Karpas-422 (cell line): ENCODE measurements around the gene CXCL8. TPM values are rescaled to one million over a fixed set of nuclear protein-coding genes. Genes with fewer than 3 reads are reported as not detected.
"Not testable (repeated sequence)": the region's sequence is repeated elsewhere in the genome, so short reads cannot be mapped to it uniquely, and the experiment has no call there.

Source experiments
- DNase-seq: peaks from one replicate; pipeline ENCODE4 v3.0.0-alpha.2; 2015
- H2AFZ ChIP-seq: fragments of 200-600 bp; sonication (generic); 2 replicates; pipeline ENCODE4 v1.6.1; 2014; ENCODE audit warnings: antibody characterized with exemption, low read length, mixed read lengths
- H3K27ac ChIP-seq: fragments of 200-600 bp; sonication (generic); 2 replicates; pipeline ENCODE4 v1.5.1; 2014; ENCODE audit warnings: mild to moderate bottlenecking, low read length, moderate library complexity
- H3K27me3 ChIP-seq: fragments of 200-600 bp; sonication (generic); 2 replicates; pipeline ENCODE4 v1.6.1; 2014; ENCODE audit warnings: low read length, mixed read lengths
- H3K36me3 ChIP-seq: fragments of 200-600 bp; sonication (generic); 2 replicates; pipeline ENCODE4 v1.6.1; 2014; ENCODE audit warnings: low read length, mixed read lengths; ENCODE audit not compliant: insufficient read depth
- H3K4me1 ChIP-seq: fragments of 200-600 bp; sonication (generic); 2 replicates; pipeline ENCODE4 v1.6.1; 2014; ENCODE audit warnings: mild to moderate bottlenecking, low read length, mixed read lengths
- H3K4me2 ChIP-seq: fragments of 200-600 bp; sonication (generic); 2 replicates; pipeline ENCODE4 v1.6.1; 2014; ENCODE audit warnings: low read length, low read depth, mild to moderate bottlenecking; ENCODE audit not compliant: poor library complexity, severe bottlenecking
- H3K4me3 ChIP-seq: fragments of 200-600 bp; sonication (generic); 2 replicates; pipeline ENCODE4 v1.5.1; 2014; ENCODE audit warnings: mild to moderate bottlenecking, antibody characterized with exemption, low read length, mixed read lengths
- H3K79me2 ChIP-seq: fragments of 200-600 bp; sonication (generic); 2 replicates; pipeline ENCODE4 v1.6.1; 2014; ENCODE audit warnings: mild to moderate bottlenecking, low read length, mixed read lengths
- H3K9ac ChIP-seq: fragments of 200-600 bp; sonication (generic); 2 replicates; pipeline ENCODE4 v1.6.0; 2014; ENCODE audit warnings: low read length
- H3K9me2 ChIP-seq: fragments of 200-600 bp; sonication (generic), shearing (Covaris generic); replicated peaks from 2 replicates; pipeline ENCODE4 v1.6.0; 2014; ENCODE audit warnings: mild to moderate bottlenecking, low read length, moderate library complexity; ENCODE audit not compliant: insufficient read depth
- H3K9me3 ChIP-seq: fragments of 300-700, 200-600 bp; sonication (generic); 2 replicates; pipeline ENCODE4 v1.6.1; 2014; ENCODE audit warnings: low read length, mixed read lengths
- H4K20me1 ChIP-seq: fragments of 200-600 bp; sonication (generic); 2 replicates; pipeline ENCODE4 v1.6.1; 2014; ENCODE audit warnings: mild to moderate bottlenecking, antibody characterized with exemption, low read length, low read depth; ENCODE audit not compliant: insufficient read depth
- total RNA-seq: library from RNA; depleted of rRNA; stranded (reverse); fragments of >200 nt; shearing (Covaris generic); gene quantifications from 2 replicates; pipeline ENCODE4 v1.2.3, GENCODE V29; 2014; ENCODE audit warnings: low replicate concordance; rRNA removed

The CXCL8 gene
- not detected in 2 replicates for total RNA-seq

DNA sequence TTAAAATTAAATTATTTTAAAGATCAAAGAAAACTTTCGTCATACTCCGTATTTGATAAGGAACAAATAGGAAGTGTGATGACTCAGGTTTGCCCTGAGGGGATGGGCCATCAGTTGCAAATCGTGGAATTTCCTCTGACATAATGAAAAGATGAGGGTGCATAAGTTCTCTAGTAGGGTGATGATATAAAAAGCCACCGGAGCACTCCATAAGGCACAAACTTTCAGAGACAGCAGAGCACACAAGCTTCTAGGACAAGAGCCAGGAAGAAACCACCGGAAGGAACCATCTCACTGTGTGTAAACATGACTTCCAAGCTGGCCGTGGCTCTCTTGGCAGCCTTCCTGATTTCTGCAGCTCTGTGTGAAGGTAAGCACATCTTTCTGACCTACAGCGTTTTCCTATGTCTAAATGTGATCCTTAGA, at the start of gene CXCL8:
TSS of gene CXCL8 (plus strand) at position 217 of the 426 bp plus-strand sequence. CDS start at position 307, 90 bp downstream.
- Histone ChIP-seq H3K9me3 (no peaks in the 10 kb centered on the region), H3K4me3 (no peak within 1 kb of the TSS), H3K4me1 (no peaks in the 10 kb centered on the region), H3K27ac (no peak within 1 kb of the TSS), H2AFZ (peak within 1 kb of the TSS; percentile 50; the same call in 1 of the 2 replicates), H3K9me2 (no peaks in the 10 kb centered on the region), H3K27me3 (no peaks in the 10 kb centered on the region), H3K4me2 (no peak within 1 kb of the TSS), H3K36me3 (no peaks in the 10 kb centered on the region), H3K9ac (no peak within 1 kb of the TSS), H4K20me1 (no peaks in the 10 kb centered on the region), H3K79me2 (no peaks in the 10 kb centered on the region)
- DNase-seq: no peak

DNA sequence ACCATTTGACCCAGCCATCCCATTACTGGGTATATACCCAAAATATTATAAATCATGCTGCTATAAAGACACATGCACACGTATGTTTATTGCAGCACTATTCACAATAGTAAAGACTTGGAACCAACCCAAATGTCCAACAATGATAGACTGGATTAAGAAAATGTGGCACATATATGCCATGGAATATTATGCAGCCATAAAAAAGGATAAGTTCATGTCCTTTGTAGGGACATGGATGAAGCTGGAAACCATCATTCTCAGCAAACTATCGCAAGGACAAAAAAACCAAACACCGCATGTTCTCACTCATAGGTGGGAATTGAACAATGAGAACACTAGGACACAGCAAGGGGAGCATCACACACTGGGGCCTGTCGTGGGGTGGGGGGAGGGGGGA, 49.2 kb upstream of the CXCL8 start:
- H3K9me2 ChIP-seq, H4K20me1 ChIP-seq, H3K36me3 ChIP-seq, H3K4me1 ChIP-seq, H3K4me2 ChIP-seq, H3K79me2 ChIP-seq, H3K27ac ChIP-seq, DNase-seq, H2AFZ ChIP-seq, H3K27me3 ChIP-seq, H3K4me3 ChIP-seq, H3K9me3 ChIP-seq, H3K9ac ChIP-seq: not testable (repeated sequence)

DNA sequence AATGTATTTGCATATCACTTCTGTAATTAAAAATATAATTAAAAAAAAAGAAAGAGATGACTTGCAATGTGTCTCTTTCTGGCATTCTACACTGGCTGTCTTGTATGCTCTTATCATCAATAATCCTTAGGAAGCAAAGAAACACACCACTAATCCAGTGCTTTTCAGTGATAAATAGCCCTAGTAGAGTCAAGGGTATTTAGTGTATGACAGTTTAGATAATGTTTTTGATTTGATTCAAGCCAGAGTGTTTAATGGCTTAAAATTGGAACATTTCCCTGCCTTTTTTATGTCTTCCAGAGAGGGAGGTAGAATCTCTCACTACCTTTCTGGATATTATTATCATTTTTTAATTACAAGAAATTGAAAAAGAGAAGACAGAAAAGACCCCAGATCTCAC, 48.6 kb upstream of the CXCL8 start:
- no peaks in the 10 kb centered on the region for H3K27me3 ChIP-seq
- H3K9me3 ChIP-seq: no peaks in the 10 kb centered on the region
- no peaks in the 10 kb centered on the region for H3K4me1 ChIP-seq
- no peaks in the 10 kb centered on the region for H3K79me2 ChIP-seq
- no peak overlapping the region for H3K27ac ChIP-seq
- no peak for DNase-seq
- no peak overlapping the region for H3K9ac ChIP-seq
- no peaks in the 10 kb centered on the region for H3K36me3 ChIP-seq
- no peak overlapping the region for H2AFZ ChIP-seq
- no peaks in the 10 kb centered on the region for H3K9me2 ChIP-seq
- no peaks in the 10 kb centered on the region for H4K20me1 ChIP-seq
- no peak overlapping the region for H3K4me2 ChIP-seq
- H3K4me3 ChIP-seq: no peak overlapping the region

DNA sequence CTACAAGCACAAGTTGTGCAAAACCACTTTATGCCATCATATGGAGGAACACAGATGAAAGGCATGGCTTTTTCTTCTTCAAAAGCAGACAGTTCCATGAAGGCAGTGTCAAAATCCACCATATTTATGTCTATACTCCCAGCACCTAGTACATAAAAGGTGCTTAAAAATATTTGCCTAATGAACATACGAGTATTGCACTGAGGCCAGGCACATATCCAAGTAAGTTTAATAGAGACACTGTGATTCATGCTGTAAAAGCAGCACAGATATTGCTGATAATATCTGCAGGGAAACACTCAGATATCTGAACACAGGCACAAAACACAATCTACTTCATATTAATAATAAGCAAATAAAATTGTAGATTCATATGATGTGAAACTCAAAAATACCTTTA, 48.1 kb upstream of the CXCL8 start:
- no peak overlapping the region for H3K27ac ChIP-seq
- no peaks in the 10 kb centered on the region for H3K4me1 ChIP-seq
- no peaks in the 10 kb centered on the region for H3K27me3 ChIP-seq

DNA sequence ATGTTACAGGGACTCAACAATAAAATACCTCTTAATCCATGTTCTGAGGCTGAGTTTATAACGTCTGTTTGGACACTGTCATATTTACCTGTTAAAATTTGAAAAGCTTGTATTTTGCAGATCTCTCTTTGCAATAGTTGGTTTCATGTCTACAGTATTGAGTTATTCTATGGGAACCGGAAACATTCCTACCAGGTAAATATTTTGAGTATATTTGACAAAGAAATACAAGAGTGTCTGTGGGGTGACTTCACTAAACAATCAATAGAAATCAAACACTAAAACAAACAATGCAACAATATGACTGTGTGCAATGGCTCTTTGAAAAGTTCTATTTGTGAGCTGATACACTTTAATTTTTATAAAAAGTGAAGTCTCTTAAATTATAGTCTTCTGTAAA, 47.7 kb upstream of the CXCL8 start:
- Histone ChIP-seq H3K9me2 (no peaks in the 10 kb centered on the region), H3K4me1 (no peaks in the 10 kb centered on the region), H3K36me3 (no peaks in the 10 kb centered on the region), H3K4me2 (no peak overlapping the region), H3K27me3 (no peaks in the 10 kb centered on the region), H4K20me1 (no peaks in the 10 kb centered on the region), H3K27ac (no peak overlapping the region), H3K4me3 (no peak overlapping the region), H3K9ac (no peak overlapping the region), H3K9me3 (no peaks in the 10 kb centered on the region), H2AFZ (no peak overlapping the region), H3K79me2 (no peaks in the 10 kb centered on the region)
- no peak for DNase-seq

More for the DNA sequence above, 48.1 kb upstream of the CXCL8 start:
- H3K4me3 ChIP-seq: no peak overlapping the region
- no peak overlapping the region for H3K4me2 ChIP-seq
- no peaks in the 10 kb centered on the region for H3K9me2 ChIP-seq
- H3K9me3 ChIP-seq: no peaks in the 10 kb centered on the region
- no peak for DNase-seq
- no peaks in the 10 kb centered on the region for H4K20me1 ChIP-seq
- no peaks in the 10 kb centered on the region for H3K36me3 ChIP-seq
- no peak overlapping the region for H2AFZ ChIP-seq
- H3K9ac ChIP-seq: no peak overlapping the region
- no peaks in the 10 kb centered on the region for H3K79me2 ChIP-seq

DNA sequence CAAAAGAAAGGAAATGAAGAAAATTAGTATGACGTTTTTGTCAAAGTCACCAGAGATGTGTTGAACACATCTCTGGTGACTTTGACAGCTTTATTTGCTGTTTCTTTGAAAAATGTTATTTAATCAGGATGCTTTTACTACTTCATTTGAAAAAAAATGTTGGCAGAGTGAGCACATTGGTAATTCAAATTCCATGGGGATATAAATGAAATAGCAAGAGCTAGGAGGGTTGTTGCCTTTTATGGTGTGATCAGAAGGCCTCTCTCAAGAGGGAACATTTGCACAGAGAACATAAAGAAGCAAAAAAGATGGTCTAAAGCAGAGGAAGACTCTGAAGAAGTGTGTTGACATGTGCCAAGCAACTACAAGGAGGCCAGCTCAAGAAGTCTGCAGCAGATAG, 46.6 kb upstream of the CXCL8 start:
- Histone ChIP-seq H3K9me3 (no peaks in the 10 kb centered on the region), H3K4me1 (no peaks in the 10 kb centered on the region)
- DNase-seq: no peak

DNA sequence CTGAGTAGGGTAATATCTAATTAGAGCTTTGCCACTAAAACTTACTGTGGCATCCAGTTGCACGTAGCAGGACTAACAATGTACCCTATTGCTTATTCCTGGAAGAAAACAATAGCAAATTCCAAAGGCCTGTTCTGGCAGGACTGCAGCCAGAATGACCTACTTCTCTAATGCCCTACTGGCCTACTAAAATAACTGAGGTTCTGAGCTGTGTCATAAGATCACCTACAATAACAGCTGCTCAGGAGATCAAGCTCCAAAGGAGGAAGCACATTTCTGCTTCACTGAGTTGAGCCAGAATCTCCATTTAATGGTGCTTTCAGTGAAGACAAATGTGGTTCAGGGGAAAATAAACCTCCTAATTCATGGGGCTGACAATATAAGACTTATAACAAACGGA, 42.2 kb upstream of the CXCL8 start:
- Histone ChIP-seq H3K4me3 (no peak overlapping the region), H3K27me3 (no peaks in the 10 kb centered on the region)

More for the DNA sequence above, 46.6 kb upstream of the CXCL8 start:
- Histone ChIP-seq H3K27me3 (no peaks in the 10 kb centered on the region), H2AFZ (no peak overlapping the region), H3K4me3 (no peak overlapping the region), H3K79me2 (no peaks in the 10 kb centered on the region), H3K9ac (no peak overlapping the region), H3K9me2 (no peaks in the 10 kb centered on the region), H4K20me1 (no peaks in the 10 kb centered on the region), H3K36me3 (no peaks in the 10 kb centered on the region), H3K27ac (no peak overlapping the region), H3K4me2 (no peak overlapping the region)

DNA sequence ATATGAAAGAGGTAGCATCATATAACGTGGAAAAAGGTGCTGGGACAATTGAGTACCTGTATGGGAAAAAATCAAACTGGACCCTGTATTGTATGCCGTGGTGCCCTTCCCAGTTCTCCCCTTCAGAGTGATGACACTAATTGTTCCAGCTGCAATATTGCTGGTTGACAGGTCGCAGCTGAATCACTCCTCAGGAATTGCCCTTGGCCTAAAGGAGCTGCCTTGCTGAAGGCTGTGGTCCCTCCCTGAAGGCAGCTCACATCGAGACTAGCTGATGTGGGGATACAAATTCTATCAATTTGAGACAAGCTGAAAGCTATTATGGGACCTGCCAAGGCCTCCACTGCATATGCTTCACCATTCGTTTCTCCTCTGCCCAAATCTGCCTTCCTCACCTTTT, 39.3 kb upstream of the CXCL8 start:
- Histone ChIP-seq H2AFZ (no peak overlapping the region), H3K4me3 (no peak overlapping the region)
- DNase-seq: no peak

More for the DNA sequence above, 42.2 kb upstream of the CXCL8 start:
- Histone ChIP-seq H3K9ac (no peak overlapping the region), H2AFZ (no peak overlapping the region), H3K9me3 (no peaks in the 10 kb centered on the region), H3K4me1 (no peaks in the 10 kb centered on the region), H3K9me2 (no peaks in the 10 kb centered on the region), H3K79me2 (no peaks in the 10 kb centered on the region), H4K20me1 (no peaks in the 10 kb centered on the region), H3K27ac (no peak overlapping the region), H3K4me2 (no peak overlapping the region), H3K36me3 (no peaks in the 10 kb centered on the region)
- no peak for DNase-seq

DNA sequence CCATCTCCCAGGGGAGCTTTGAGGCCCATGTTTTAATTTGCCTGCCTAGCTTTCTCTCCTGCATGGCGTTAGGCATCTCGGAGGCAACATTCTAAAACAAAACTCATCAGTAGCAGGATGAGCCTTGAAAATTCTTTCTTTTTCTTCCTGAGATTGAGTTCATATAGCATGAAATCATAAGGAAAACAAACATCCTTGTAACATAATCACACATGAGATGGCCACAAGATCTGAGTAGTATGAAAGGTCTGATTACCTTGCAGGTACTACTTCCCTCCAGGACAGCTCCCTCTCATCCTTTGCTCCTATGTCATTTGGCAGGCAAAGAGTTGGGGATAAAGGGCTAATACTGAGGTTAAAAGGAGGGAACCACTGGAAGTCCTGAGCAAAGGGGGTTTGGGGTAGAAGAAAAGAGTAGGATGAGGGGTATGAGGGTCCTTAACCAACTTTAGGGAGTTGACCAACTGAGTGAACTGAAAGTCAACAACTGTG, 37.5 kb upstream of the CXCL8 start:
- no peaks in the 10 kb centered on the region for H3K4me1 ChIP-seq
- DNase-seq: no peak
- H3K27ac ChIP-seq: no peak overlapping the region
- H3K9me3 ChIP-seq: no peaks in the 10 kb centered on the region
- no peak overlapping the region for H3K4me3 ChIP-seq
- H3K36me3 ChIP-seq: no peaks in the 10 kb centered on the region
- no peak overlapping the region for H2AFZ ChIP-seq
- H3K27me3 ChIP-seq: no peaks in the 10 kb centered on the region
- H3K9me2 ChIP-seq: no peaks in the 10 kb centered on the region
- no peak overlapping the region for H3K9ac ChIP-seq
- no peaks in the 10 kb centered on the region for H3K79me2 ChIP-seq
- H4K20me1 ChIP-seq: no peaks in the 10 kb centered on the region
- no peak overlapping the region for H3K4me2 ChIP-seq

More for the DNA sequence above, 39.3 kb upstream of the CXCL8 start:
- Histone ChIP-seq H3K9me3 (no peaks in the 10 kb centered on the region), H3K27me3 (no peaks in the 10 kb centered on the region), H3K4me2 (no peak overlapping the region), H3K79me2 (no peaks in the 10 kb centered on the region), H3K36me3 (no peaks in the 10 kb centered on the region), H3K9me2 (no peaks in the 10 kb centered on the region), H3K9ac (no peak overlapping the region), H3K27ac (no peak overlapping the region), H4K20me1 (no peaks in the 10 kb centered on the region), H3K4me1 (no peaks in the 10 kb centered on the region)
